Kidney capillary endothelial cell (primary cell): ENCODE measurements around the gene TSPAN9.

Source experiments
- DNase-seq: peaks from one replicate; pipeline ENCODE4 v3.0.0-alpha.2; 2018; ENCODE audit warnings: low spot score

Gene TSPAN9

GRCh38 chr12:3316776-3317480 is 239.7 kb downstream of the TSPAN9 start:
- no peak for DNase-seq

- DNase-seq = no peak
Measured at GRCh38 chr12:3317481-3317815, 240.3 kb downstream of the TSPAN9 start.

- DNase-seq = no peak
Measured at GRCh38 chr12:3317841-3318501, 240.8 kb downstream of the TSPAN9 start.

GRCh38 chr12:3319723-3320492 is 242.7 kb downstream of the TSPAN9 start:
- DNase-seq = no peak

- no peak for DNase-seq
Measured at GRCh38 chr12:3320881-3321509, 243.8 kb downstream of the TSPAN9 start.

- DNase-seq = no peak
Measured at GRCh38 chr12:3321881-3322280, 244.7 kb downstream of the TSPAN9 start.

- DNase-seq = no peak
Measured at GRCh38 chr12:3323002-3323685, 246.0 kb downstream of the TSPAN9 start.

GRCh38 chr12:3325736-3326135 is 248.6 kb downstream of the TSPAN9 start:
- no peak for DNase-seq

GRCh38 chr12:3326156-3326849 is 249.1 kb downstream of the TSPAN9 start:
- DNase-seq = no peak

GRCh38 chr12:3326850-3327780 is 249.9 kb downstream of the TSPAN9 start:
- no peak for DNase-seq

GRCh38 chr12:3328081-3328480 is 250.9 kb downstream of the TSPAN9 start:
- no peak for DNase-seq

- DNase-seq = no peak
Measured at GRCh38 chr12:3328571-3328970, 251.4 kb downstream of the TSPAN9 start.

GRCh38 chr12:3329361-3329760 is 252.2 kb downstream of the TSPAN9 start:
- no peak for DNase-seq

GRCh38 chr12:3330976-3331510 is 253.9 kb downstream of the TSPAN9 start:
- DNase-seq = no peak

- DNase-seq = no peak
Measured at GRCh38 chr12:3332188-3332587, 255.0 kb downstream of the TSPAN9 start.

- DNase-seq = no peak
Measured at GRCh38 chr12:3333583-3333982, 256.4 kb downstream of the TSPAN9 start.

- DNase-seq = no peak
Measured at GRCh38 chr12:3333991-3334391, 256.8 kb downstream of the TSPAN9 start.

- DNase-seq = no peak
Measured at GRCh38 chr12:3335078-3335487, 257.9 kb downstream of the TSPAN9 start.
